ENCODE results near the gene HNRNPAB.

DNA sequence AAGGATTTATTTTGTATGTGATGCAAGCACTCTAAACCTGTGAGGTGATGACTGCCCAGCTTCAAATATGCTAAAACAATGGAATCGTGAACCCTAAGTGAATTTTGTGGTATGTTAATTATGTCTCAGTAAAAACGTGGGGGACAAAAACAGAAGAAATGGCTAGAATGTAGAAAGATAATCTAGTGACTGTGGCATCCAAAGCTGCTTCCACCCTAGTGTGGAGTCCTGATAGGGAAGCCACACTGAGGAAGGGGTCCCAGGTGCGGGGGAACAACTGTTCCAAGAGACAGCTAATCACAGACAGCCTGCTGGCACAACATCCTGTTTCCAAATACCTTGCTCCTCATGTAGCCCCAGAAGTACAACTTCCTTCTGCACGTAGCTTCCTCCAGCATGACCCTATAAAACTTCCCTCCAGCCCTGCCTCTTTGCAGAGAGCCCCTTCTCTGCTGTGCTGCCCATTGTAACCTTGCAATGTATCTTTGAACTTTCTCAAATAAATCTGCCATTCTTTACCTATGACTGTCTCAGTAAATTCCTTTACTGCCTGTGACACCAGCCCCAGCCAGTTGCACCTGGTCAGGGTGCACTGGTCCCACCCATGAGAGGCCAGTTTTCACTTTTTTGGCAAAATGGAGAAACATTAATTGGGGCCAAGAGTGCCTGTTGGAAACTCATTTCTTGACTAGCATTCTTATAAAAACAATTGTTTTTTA, 22.0 kb upstream of the HNRNPAB start:
- TF ChIP-seq, protein P1, sequence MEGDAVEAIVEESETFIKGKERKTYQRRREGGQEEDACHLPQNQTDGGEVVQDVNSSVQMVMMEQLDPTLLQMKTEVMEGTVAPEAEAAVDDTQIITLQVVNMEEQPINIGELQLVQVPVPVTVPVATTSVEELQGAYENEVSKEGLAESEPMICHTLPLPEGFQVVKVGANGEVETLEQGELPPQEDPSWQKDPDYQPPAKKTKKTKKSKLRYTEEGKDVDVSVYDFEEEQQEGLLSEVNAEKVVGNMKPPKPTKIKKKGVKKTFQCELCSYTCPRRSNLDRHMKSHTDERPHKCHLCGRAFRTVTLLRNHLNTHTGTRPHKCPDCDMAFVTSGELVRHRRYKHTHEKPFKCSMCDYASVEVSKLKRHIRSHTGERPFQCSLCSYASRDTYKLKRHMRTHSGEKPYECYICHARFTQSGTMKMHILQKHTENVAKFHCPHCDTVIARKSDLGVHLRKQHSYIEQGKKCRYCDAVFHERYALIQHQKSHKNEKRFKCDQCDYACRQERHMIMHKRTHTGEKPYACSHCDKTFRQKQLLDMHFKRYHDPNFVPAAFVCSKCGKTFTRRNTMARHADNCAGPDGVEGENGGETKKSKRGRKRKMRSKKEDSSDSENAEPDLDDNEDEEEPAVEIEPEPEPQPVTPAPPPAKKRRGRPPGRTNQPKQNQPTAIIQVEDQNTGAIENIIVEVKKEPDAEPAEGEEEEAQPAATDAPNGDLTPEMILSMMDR (tag by site-specific recombination; IDR thresholded peaks at IDR 0.05) = no peak
- TF ChIP-seq HOXA7 (CRISPR knock-in tag; IDR thresholded peaks at IDR 0.05; ENCODE audit: borderline replicate concordance) = no peak

Data from HEK293 (cell line).